Fibroblast of the aortic adventitia (primary cell): ENCODE data around the gene SEMA4A. TPM values are rescaled to one million over a fixed set of nuclear protein-coding genes. Genes with fewer than 3 reads are reported as not detected.
A peak's percentile ranks its signal among the peaks of the same experiment; 100 is the strongest.

Experiments used
- DNase-seq: peaks from one replicate; pipeline ENCODE4 v3.0.0-alpha.2; 2010; ENCODE audit warnings: low read depth
- H3K4me3 ChIP-seq: 2 replicates; pipeline ENCODE4 v1.5.1; 2011; ENCODE audit warnings: low read depth, mild to moderate bottlenecking, control low read depth, low read length, moderate library complexity
- CTCF ChIP-seq: IDR thresholded peaks from 2 replicates; pipeline ENCODE4 v1.5.1; 2011; ENCODE audit warnings: mild to moderate bottlenecking, low read length, control low read depth, inconsistent platforms; ENCODE audit not compliant: insufficient read depth
- total RNA-seq: library from RNA; depleted of rRNA; stranded (reverse); fragments of >200 nt; gene quantifications from 2 replicates; pipeline ENCODE4 v1.2.3, GENCODE V29; 2012; ENCODE audit warnings: low replicate concordance

Gene SEMA4A
- total RNA-seq, 1 donor: 1.4 TPM

GRCh38 chr1:156110252-156110651, 43.1 kb upstream of the SEMA4A start:
- no peak overlapping the region for H3K4me3 ChIP-seq
- TF ChIP-seq CTCF: no peak
- no peak for DNase-seq

GRCh38 chr1:156111355-156111962, 41.9 kb upstream of the SEMA4A start:
- DNase-seq: no peak
- no peak overlapping the region for H3K4me3 ChIP-seq
- TF ChIP-seq CTCF: no peak

- TF ChIP-seq CTCF: no peak
- H3K4me3 ChIP-seq: no peak overlapping the region
- DNase-seq: no peak
Measured at GRCh38 chr1:156112276-156113137, 40.9 kb upstream of the SEMA4A start.

- DNase-seq: peak; percentile 59
- H3K4me3 ChIP-seq: peak overlapping the region; percentile 69
- no peak for TF ChIP-seq CTCF
Measured at GRCh38 chr1:156113282-156113950, 40.0 kb upstream of the SEMA4A start.

- no peak for TF ChIP-seq CTCF
- H3K4me3 ChIP-seq: peak within 1 kb of the TSS; percentile 99
- DNase-seq: peak; percentile 97
Measured at GRCh38 chr1:156114101-156114918, 39.1 kb upstream of the SEMA4A start, which contains the start of gene LMNA. Gene LMNA, plus strand, starts transcription at chr1:156114711. Its CDS starts 208 bp downstream, at chr1:156114919.

GRCh38 chr1:156114919-156115513, 38.4 kb upstream of the SEMA4A start:
- H3K4me3 ChIP-seq: peak overlapping the region; percentile 99
- no peak for DNase-seq
- TF ChIP-seq CTCF: no peak
